A673 (cell line): ENCODE data around the gene CSRP3.

Source experiments
- CTCF ChIP-seq: fragments of 300-800, 200-600 bp; sonication (generic); conservative IDR thresholded peaks from 2 replicates; pipeline ENCODE4 v1.5.1; 2017; ENCODE audit warnings: low read depth, mild to moderate bottlenecking, antibody characterized with exemption, low read length, moderate library complexity, mixed read lengths
- EZH2 ChIP-seq: fragments of 200-600 bp; sonication (generic); IDR thresholded peaks from 2 replicates; pipeline ENCODE4 v1.6.1; 2017; ENCODE audit warnings: borderline replicate concordance, low read depth, mild to moderate bottlenecking, mixed read lengths, antibody characterized with exemption, low read length; ENCODE audit not compliant: poor library complexity, severe bottlenecking

- TF ChIP-seq CTCF (no peak), EZH2 (no peak)
Observed at GRCh38 chr11:19237381-19237780, 35.6 kb upstream of the CSRP3 start.
